WTC11 (cell line): ENCODE measurements around the gene CHSY3.

Experiments
- ATF1 ChIP-seq: sonication (generic); formaldehyde crosslinking; IDR thresholded peaks from 2 replicates; pipeline ENCODE4 v1.8.1; 2023; ENCODE audit warnings: mild to moderate bottlenecking, moderate library complexity, missing genetic modification reagents
- ATF3 ChIP-seq: sonication (generic); formaldehyde crosslinking; conservative IDR thresholded peaks from 2 replicates; pipeline ENCODE4 v1.8.1; 2022; ENCODE audit warnings: mild to moderate bottlenecking, missing genetic modification reagents
- CTCF ChIP-seq: fragments of 200-600 bp; IDR thresholded peaks from 2 replicates; pipeline ENCODE4 v1.8.0; 2022; ENCODE audit warnings: antibody characterized with exemption
- ELF4 ChIP-seq: sonication (generic); formaldehyde crosslinking; IDR thresholded peaks from 2 replicates; pipeline ENCODE4 v1.8.1; 2022; ENCODE audit warnings: low read depth, mild to moderate bottlenecking, moderate library complexity, missing genetic modification reagents
- GABPB1 ChIP-seq: sonication (generic); formaldehyde crosslinking; IDR thresholded peaks from 2 replicates; pipeline ENCODE4 v1.8.1; 2023; ENCODE audit warnings: mild to moderate bottlenecking, missing genetic modification reagents
- IRF1 ChIP-seq: sonication (generic); formaldehyde crosslinking; IDR thresholded peaks from 2 replicates; pipeline ENCODE4 v1.8.0; 2023; ENCODE audit warnings: missing genetic modification reagents
- JUN ChIP-seq: sonication (generic); formaldehyde crosslinking; IDR thresholded peaks from 2 replicates; pipeline ENCODE4 v1.8.0; 2023; ENCODE audit warnings: mild to moderate bottlenecking, missing genetic modification reagents
- SMAD3 ChIP-seq: sonication (generic); formaldehyde crosslinking; IDR thresholded peaks from 2 replicates; pipeline ENCODE4 v1.8.0; 2022; ENCODE audit warnings: missing genetic modification reagents, mild to moderate bottlenecking, borderline replicate concordance
- ZBTB21 ChIP-seq: sonication (generic); formaldehyde crosslinking; IDR thresholded peaks from 2 replicates; pipeline ENCODE4 v1.8.1; 2023; ENCODE audit warnings: mild to moderate bottlenecking, missing genetic modification reagents, borderline replicate concordance
- ZNF263 ChIP-seq: sonication (generic); formaldehyde crosslinking; IDR thresholded peaks from 2 replicates; pipeline ENCODE4 v1.8.1; 2022; ENCODE audit warnings: low read depth, mild to moderate bottlenecking, moderate library complexity, missing genetic modification reagents
- ZNF532 ChIP-seq: fragments of 250-450 bp; sonication (Bioruptor Pico); IDR thresholded peaks from 2 replicates; pipeline ENCODE4 v1.9.0; 2021; ENCODE audit warnings: mild to moderate bottlenecking, borderline replicate concordance

DNA sequence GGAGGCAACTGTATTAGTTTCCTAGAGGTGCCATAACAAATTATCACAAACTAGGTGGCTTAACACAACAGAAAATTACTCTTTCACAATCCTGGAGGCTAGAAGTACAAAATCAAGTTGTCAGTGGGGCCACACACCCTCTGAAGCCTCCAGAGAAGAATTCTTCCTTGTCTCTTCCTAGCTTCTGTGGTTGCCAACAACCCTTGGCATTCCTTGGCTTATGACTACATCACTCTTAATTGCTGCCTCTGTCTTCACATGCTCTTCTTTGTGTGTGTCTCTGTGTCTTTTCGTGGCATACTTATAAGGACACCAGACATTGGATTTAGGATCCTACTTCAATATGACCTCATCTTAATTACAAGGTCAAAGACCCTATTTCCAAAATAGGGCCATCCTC is 327.5 kb downstream of the CHSY3 start:
- no peak for TF ChIP-seq ZNF532 (CRISPR knock-in tag)
- no peak for TF ChIP-seq ZBTB21
- no peak for TF ChIP-seq GABPB1 (CRISPR knock-in tag)
- no peak for TF ChIP-seq ATF3 (CRISPR knock-in tag)
- no peak for TF ChIP-seq CTCF
- TF ChIP-seq ZNF263 (CRISPR knock-in tag), result no peak
- TF ChIP-seq ATF1 (CRISPR knock-in tag), result no peak
- TF ChIP-seq IRF1 (CRISPR knock-in tag), result no peak
- TF ChIP-seq JUN (CRISPR knock-in tag), result no peak
- TF ChIP-seq ELF4 (CRISPR knock-in tag), result no peak
- TF ChIP-seq SMAD3 (CRISPR knock-in tag), result no peak
